Measurements from ENCODE around the gene SLC4A3.
A peak's percentile ranks its signal among the peaks of the same experiment; 100 is the strongest.

Gene SLC4A3

GRCh38 chr2:219645631-219646527 lies 18.4 kb downstream of the SLC4A3 start:
- Histone ChIP-seq H3K9ac (ENCODE audit: low read length) (no peak overlapping the region), H3K9me3 (ENCODE audit: control insufficient read depth, low read length) (no peaks in the 10 kb centered on the region), H2BK12ac (ENCODE audit: low read length in 2 of 2) (peak overlapping the region in 1 of 2 experiments; percentile 59), H3K27me3 (ENCODE audit: control insufficient read depth in 1 of 2, insufficient read depth in 1 of 2, low read length in 2 of 2) (peaks cover 0 to 5% of the 10 kb centered on the region in 2 experiments), H3K4me1 (ENCODE audit: control insufficient read depth, insufficient read depth, low read depth, low read length) (peaks cover 21% of the 10 kb centered on the region), H3K4me3 (ENCODE audit: insufficient read depth in 1 of 2, low read depth in 1 of 2, low read length in 2 of 2) (no peak overlapping the region), H3K18ac (ENCODE audit: low read depth in 1 of 2, low read length in 2 of 2) (peak overlapping the region; percentile 26 to 28), H3K4ac (ENCODE audit: low read depth in 1 of 2, low read length in 2 of 2) (peak overlapping the region in 1 of 2 experiments; percentile 32), H2BK15ac (ENCODE audit: low read depth, poor library complexity, severe bottlenecking) (no peak overlapping the region), H3K27ac (ENCODE audit: low read length, poor library complexity, severe bottlenecking) (no peak overlapping the region), H2BK120ac (ENCODE audit: low read depth, low read length) (no peak overlapping the region), H2AFZ (ENCODE audit: low read depth, low read length) (no peak overlapping the region), H3K23ac (ENCODE audit: low read length in 2 of 2) (no peak overlapping the region), H3K14ac (ENCODE audit: low read length in 2 of 2) (no peak overlapping the region), H2AK5ac (ENCODE audit: low read length, severe bottlenecking) (peak overlapping the region; percentile 16), H4K8ac (ENCODE audit: low read length) (peak overlapping the region; percentile 27), H4K91ac (ENCODE audit: low read length) (no peak overlapping the region), H2BK5ac (ENCODE audit: low read depth, low read length, poor library complexity, severe bottlenecking) (no peak overlapping the region), H3K79me1 (replicated peaks; ENCODE audit: low read length, poor library complexity, severe bottlenecking) (no peaks in the 10 kb centered on the region), H3K36me3 (ENCODE audit: control insufficient read depth in 1 of 2, insufficient read depth in 2 of 2, low read depth in 1 of 2, low read length in 2 of 2) (peaks cover 9% of the 10 kb centered on the region in 2 experiments), H3K4me2 (ENCODE audit: low read length, poor library complexity, severe bottlenecking) (no peak overlapping the region)
- DNase-seq, result peak; percentile 75
- WGBS, result 57% methylated on average over 10 of the region's 12 CpGs

DNA sequence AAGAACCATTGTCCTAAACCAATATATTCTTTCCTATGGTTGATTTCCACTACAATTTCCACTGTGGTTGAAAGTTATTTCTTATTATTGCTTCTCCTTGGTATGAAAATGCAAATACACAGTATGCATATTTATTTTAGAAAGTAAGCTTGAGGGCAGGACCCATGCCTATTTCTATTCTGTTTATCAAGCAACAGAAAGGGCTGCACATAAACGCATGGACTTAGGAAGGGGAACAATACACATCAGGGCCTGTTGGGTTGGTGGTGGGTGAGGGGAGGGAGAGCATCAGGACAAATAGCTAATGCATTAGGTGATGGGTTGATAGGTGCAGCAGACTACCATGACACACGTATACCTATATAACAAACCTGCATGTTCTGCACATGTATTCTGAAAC lies 20.7 kb downstream of the SLC4A3 start:
- no peak overlapping the region for H2BK15ac ChIP-seq (ENCODE audit: low read depth, poor library complexity, severe bottlenecking)
- no peak overlapping the region for H2BK5ac ChIP-seq (ENCODE audit: low read depth, low read length, poor library complexity, severe bottlenecking)
- H2AFZ ChIP-seq (ENCODE audit: low read depth, low read length), result no peak overlapping the region
- H3K23ac ChIP-seq (ENCODE audit: low read length in 2 of 2), result no peak overlapping the region
- no peak overlapping the region for H3K14ac ChIP-seq (ENCODE audit: low read length in 2 of 2)
- H3K9me3 ChIP-seq (ENCODE audit: control insufficient read depth, low read length), result peaks cover 3% of the 10 kb centered on the region
- 100% methylated on average over 1 of the region's 2 CpGs for WGBS
- no peak overlapping the region for H3K4me3 ChIP-seq (ENCODE audit: insufficient read depth in 1 of 2, low read depth in 1 of 2, low read length in 2 of 2)
- no peak overlapping the region for H4K91ac ChIP-seq (ENCODE audit: low read length)
- no peak for DNase-seq
- H3K79me1 ChIP-seq (replicated peaks; ENCODE audit: low read length, poor library complexity, severe bottlenecking), result no peaks in the 10 kb centered on the region
- H3K4me2 ChIP-seq (ENCODE audit: low read length, poor library complexity, severe bottlenecking), result no peak overlapping the region
- H2BK120ac ChIP-seq (ENCODE audit: low read depth, low read length), result no peak overlapping the region
- H4K8ac ChIP-seq (ENCODE audit: low read length), result no peak overlapping the region
- H2AK5ac ChIP-seq (ENCODE audit: low read length, severe bottlenecking), result no peak overlapping the region
- H3K4ac ChIP-seq (ENCODE audit: low read depth in 1 of 2, low read length in 2 of 2), result no peak overlapping the region
- H3K27ac ChIP-seq (ENCODE audit: low read length, poor library complexity, severe bottlenecking), result no peak overlapping the region
- H3K4me1 ChIP-seq (ENCODE audit: control insufficient read depth, insufficient read depth, low read depth, low read length), result peaks cover 13% of the 10 kb centered on the region
- H3K36me3 ChIP-seq (ENCODE audit: control insufficient read depth in 1 of 2, insufficient read depth in 2 of 2, low read depth in 1 of 2, low read length in 2 of 2), result no peaks in the 10 kb centered on the region
- H3K27me3 ChIP-seq (ENCODE audit: control insufficient read depth in 1 of 2, insufficient read depth in 1 of 2, low read length in 2 of 2), result peaks cover 0 to 11% of the 10 kb centered on the region in 2 experiments
- H3K18ac ChIP-seq (ENCODE audit: low read depth in 1 of 2, low read length in 2 of 2), result no peak overlapping the region
- H2BK12ac ChIP-seq (ENCODE audit: low read length in 2 of 2), result no peak overlapping the region
- H3K9ac ChIP-seq (ENCODE audit: low read length), result no peak overlapping the region

- H3K18ac ChIP-seq (ENCODE audit: low read depth in 1 of 2, low read length in 2 of 2), result no peak overlapping the region
- H3K4me1 ChIP-seq (ENCODE audit: control insufficient read depth, insufficient read depth, low read depth, low read length), result peaks cover 12% of the 10 kb centered on the region
- no peak overlapping the region for H2AK5ac ChIP-seq (ENCODE audit: low read length, severe bottlenecking)
- no peak overlapping the region for H4K91ac ChIP-seq (ENCODE audit: low read length)
- peaks cover 3% of the 10 kb centered on the region for H3K9me3 ChIP-seq (ENCODE audit: control insufficient read depth, low read length)
- H3K4ac ChIP-seq (ENCODE audit: low read depth in 1 of 2, low read length in 2 of 2), result no peak overlapping the region
- H4K8ac ChIP-seq (ENCODE audit: low read length), result no peak overlapping the region
- H3K27me3 ChIP-seq (ENCODE audit: control insufficient read depth in 1 of 2, insufficient read depth in 1 of 2, low read length in 2 of 2), result peaks cover 0 to 11% of the 10 kb centered on the region in 2 experiments
- no peak overlapping the region for H2BK5ac ChIP-seq (ENCODE audit: low read depth, low read length, poor library complexity, severe bottlenecking)
- H2BK120ac ChIP-seq (ENCODE audit: low read depth, low read length), result no peak overlapping the region
- no peak overlapping the region for H3K27ac ChIP-seq (ENCODE audit: low read length, poor library complexity, severe bottlenecking)
- H2BK15ac ChIP-seq (ENCODE audit: low read depth, poor library complexity, severe bottlenecking), result no peak overlapping the region
- WGBS, result 84% methylated on average over 4 of the region's 4 CpGs
- no peak overlapping the region for H3K4me3 ChIP-seq (ENCODE audit: insufficient read depth in 1 of 2, low read depth in 1 of 2, low read length in 2 of 2)
- no peak for DNase-seq
- no peak overlapping the region for H2BK12ac ChIP-seq (ENCODE audit: low read length in 2 of 2)
- H3K23ac ChIP-seq (ENCODE audit: low read length in 2 of 2), result no peak overlapping the region
- no peaks in the 10 kb centered on the region for H3K36me3 ChIP-seq (ENCODE audit: control insufficient read depth in 1 of 2, insufficient read depth in 2 of 2, low read depth in 1 of 2, low read length in 2 of 2)
- H3K9ac ChIP-seq (ENCODE audit: low read length), result no peak overlapping the region
- H3K14ac ChIP-seq (ENCODE audit: low read length in 2 of 2), result no peak overlapping the region
- H2AFZ ChIP-seq (ENCODE audit: low read depth, low read length), result no peak overlapping the region
- H3K4me2 ChIP-seq (ENCODE audit: low read length, poor library complexity, severe bottlenecking), result no peak overlapping the region
- no peaks in the 10 kb centered on the region for H3K79me1 ChIP-seq (replicated peaks; ENCODE audit: low read length, poor library complexity, severe bottlenecking)
Observed at GRCh38 chr2:219648963-219649362, 21.5 kb downstream of the SLC4A3 start.

- no peak overlapping the region for H4K91ac ChIP-seq (ENCODE audit: low read length)
- H3K9me3 ChIP-seq (ENCODE audit: control insufficient read depth, low read length), result peaks cover 3% of the 10 kb centered on the region
- peaks cover 7% of the 10 kb centered on the region for H3K4me1 ChIP-seq (ENCODE audit: control insufficient read depth, insufficient read depth, low read depth, low read length)
- no peak overlapping the region for H3K4me2 ChIP-seq (ENCODE audit: low read length, poor library complexity, severe bottlenecking)
- no peak overlapping the region for H4K8ac ChIP-seq (ENCODE audit: low read length)
- no peak overlapping the region for H3K4me3 ChIP-seq (ENCODE audit: insufficient read depth in 1 of 2, low read depth in 1 of 2, low read length in 2 of 2)
- peaks cover 0 to 11% of the 10 kb centered on the region in 2 experiments for H3K27me3 ChIP-seq (ENCODE audit: control insufficient read depth in 1 of 2, insufficient read depth in 1 of 2, low read length in 2 of 2)
- 69% methylated on average over 7 of the region's 8 CpGs for WGBS
- no peak overlapping the region for H3K14ac ChIP-seq (ENCODE audit: low read length in 2 of 2)
- no peak overlapping the region for H3K23ac ChIP-seq (ENCODE audit: low read length in 2 of 2)
- no peak for DNase-seq
- no peak overlapping the region for H2AFZ ChIP-seq (ENCODE audit: low read depth, low read length)
- H2BK12ac ChIP-seq (ENCODE audit: low read length in 2 of 2), result no peak overlapping the region
- no peak overlapping the region for H3K27ac ChIP-seq (ENCODE audit: low read length, poor library complexity, severe bottlenecking)
- no peak overlapping the region for H2BK5ac ChIP-seq (ENCODE audit: low read depth, low read length, poor library complexity, severe bottlenecking)
- no peak overlapping the region for H2AK5ac ChIP-seq (ENCODE audit: low read length, severe bottlenecking)
- H3K4ac ChIP-seq (ENCODE audit: low read depth in 1 of 2, low read length in 2 of 2), result no peak overlapping the region
- no peak overlapping the region for H2BK120ac ChIP-seq (ENCODE audit: low read depth, low read length)
- no peaks in the 10 kb centered on the region for H3K36me3 ChIP-seq (ENCODE audit: control insufficient read depth in 1 of 2, insufficient read depth in 2 of 2, low read depth in 1 of 2, low read length in 2 of 2)
- H3K9ac ChIP-seq (ENCODE audit: low read length), result no peak overlapping the region
- no peak overlapping the region for H3K18ac ChIP-seq (ENCODE audit: low read depth in 1 of 2, low read length in 2 of 2)
- H3K79me1 ChIP-seq (replicated peaks; ENCODE audit: low read length, poor library complexity, severe bottlenecking), result no peaks in the 10 kb centered on the region
- no peak overlapping the region for H2BK15ac ChIP-seq (ENCODE audit: low read depth, poor library complexity, severe bottlenecking)
Observed at GRCh38 chr2:219650426-219651248, 23.2 kb downstream of the SLC4A3 start.
